ENCODE results near the gene HMX3.

HMX3 gene

DNA sequence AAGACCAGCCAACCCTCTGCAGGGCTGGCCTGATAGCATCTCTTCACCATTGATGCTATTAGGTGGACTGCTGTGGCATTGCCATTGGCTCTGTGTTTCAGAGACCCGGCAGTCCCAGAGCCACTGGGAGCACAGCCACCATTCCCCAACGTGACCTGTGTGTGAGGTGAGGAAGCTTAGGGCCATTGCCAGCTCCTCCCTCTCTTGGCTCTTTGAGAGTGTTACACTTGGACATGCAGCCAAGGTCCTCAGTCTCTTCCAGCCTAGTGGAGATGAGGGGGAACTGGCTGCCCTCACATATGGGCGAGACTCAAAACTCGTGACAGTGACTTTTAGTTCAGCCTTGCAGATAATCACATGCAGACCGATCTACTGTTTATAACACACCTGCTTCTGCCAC, 39.3 kb upstream of the HMX3 start:
- no peak for DNase-seq (ENCODE audit: low read depth)
- TF ChIP-seq, protein P1, sequence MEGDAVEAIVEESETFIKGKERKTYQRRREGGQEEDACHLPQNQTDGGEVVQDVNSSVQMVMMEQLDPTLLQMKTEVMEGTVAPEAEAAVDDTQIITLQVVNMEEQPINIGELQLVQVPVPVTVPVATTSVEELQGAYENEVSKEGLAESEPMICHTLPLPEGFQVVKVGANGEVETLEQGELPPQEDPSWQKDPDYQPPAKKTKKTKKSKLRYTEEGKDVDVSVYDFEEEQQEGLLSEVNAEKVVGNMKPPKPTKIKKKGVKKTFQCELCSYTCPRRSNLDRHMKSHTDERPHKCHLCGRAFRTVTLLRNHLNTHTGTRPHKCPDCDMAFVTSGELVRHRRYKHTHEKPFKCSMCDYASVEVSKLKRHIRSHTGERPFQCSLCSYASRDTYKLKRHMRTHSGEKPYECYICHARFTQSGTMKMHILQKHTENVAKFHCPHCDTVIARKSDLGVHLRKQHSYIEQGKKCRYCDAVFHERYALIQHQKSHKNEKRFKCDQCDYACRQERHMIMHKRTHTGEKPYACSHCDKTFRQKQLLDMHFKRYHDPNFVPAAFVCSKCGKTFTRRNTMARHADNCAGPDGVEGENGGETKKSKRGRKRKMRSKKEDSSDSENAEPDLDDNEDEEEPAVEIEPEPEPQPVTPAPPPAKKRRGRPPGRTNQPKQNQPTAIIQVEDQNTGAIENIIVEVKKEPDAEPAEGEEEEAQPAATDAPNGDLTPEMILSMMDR (IDR thresholded peaks at IDR 0.05; ENCODE audit: low read depth, low read length, missing control alignments): no peak
- H3K4me3 ChIP-seq (ENCODE audit: low read depth, low read length): no peak overlapping the region

DNA sequence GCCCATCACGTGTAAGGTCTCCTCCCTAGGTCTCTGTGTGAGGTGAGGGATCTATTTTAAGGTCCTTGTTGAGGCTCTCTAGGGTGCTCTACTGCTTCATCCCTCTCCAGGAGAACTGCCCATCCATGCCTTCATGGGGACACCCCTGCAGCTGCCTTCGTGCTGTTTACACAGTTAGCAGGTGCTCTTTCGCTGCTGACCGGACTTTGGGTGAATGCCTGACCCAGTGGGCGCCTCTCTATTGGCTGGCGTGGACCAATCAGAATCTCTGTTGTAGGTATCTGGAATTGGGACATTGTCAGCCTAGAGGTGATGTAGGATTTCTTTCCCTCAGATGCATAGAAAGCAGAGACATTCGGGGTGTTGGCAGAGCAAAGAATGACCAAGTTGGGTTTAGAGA, 38.7 kb upstream of the HMX3 start:
- TF ChIP-seq, protein P1 (IDR thresholded peaks at IDR 0.05; ENCODE audit: low read depth, low read length, missing control alignments): no peak
- H3K4me3 ChIP-seq (ENCODE audit: low read depth, low read length): no peak overlapping the region
- DNase-seq (ENCODE audit: low read depth): no peak

DNA sequence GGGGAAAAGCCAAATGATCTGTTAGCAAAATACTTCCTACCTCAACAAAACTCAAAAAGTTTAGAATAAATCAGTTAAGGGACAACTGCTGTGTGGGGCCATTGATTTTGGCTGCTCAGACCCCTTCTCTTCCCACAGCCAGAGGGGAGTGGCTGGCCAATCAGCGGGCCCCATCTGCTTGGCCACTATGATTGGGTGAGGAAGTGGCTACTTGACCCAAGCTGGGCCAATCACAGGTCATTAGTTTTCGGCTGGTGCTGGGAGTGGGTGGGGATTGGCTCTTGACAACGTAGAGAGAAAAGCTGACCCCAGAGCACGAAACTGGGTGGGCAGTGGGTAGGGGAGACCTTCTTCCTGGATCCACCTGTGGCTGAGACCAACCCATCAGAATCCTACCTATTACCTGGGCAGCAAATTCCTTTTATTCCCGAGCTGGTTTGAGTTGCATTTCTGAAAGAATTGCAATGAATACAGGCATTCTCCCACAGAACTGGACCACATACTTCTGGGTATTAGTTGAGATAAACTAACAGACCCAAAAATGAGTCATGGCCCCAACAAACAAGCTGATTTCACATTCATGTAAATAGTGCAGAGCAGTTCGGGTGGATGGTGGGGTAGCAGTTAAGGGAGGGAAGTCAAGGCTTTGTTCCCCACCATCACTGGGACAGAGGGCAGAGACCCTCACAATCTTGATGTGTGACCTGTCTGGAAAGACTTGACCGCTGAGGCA, 35.6 kb upstream of the HMX3 start:
- no peak overlapping the region for H3K4me3 ChIP-seq (ENCODE audit: low read depth, low read length)
- DNase-seq (ENCODE audit: low read depth): no peak
- TF ChIP-seq, protein P1 (IDR thresholded peaks at IDR 0.05; ENCODE audit: low read depth, low read length, missing control alignments): no peak

DNA sequence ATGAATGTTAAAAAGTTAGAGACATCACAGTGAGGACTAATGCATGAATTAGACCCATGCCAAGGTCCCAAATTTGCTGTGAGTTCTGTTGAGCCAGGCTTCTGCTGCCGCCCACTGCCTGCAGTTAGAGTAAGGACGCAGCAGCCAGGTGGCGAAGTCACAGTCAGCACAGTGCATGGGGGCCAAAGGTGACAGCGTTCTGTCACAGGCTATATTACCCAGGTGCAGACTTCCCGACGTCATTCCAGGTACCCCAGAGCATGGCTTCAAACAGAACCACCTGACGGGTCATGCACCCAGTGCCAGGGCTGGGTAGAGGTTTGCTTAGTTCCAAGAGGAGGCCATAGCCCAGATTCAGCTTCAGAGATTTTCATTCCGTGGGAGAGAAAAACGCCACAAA, 33.9 kb upstream of the HMX3 start:
- DNase-seq (ENCODE audit: low read depth): no peak
- no peak overlapping the region for H3K4me3 ChIP-seq (ENCODE audit: low read depth, low read length)
- TF ChIP-seq, protein P1 (IDR thresholded peaks at IDR 0.05; ENCODE audit: low read depth, low read length, missing control alignments): no peak

DNA sequence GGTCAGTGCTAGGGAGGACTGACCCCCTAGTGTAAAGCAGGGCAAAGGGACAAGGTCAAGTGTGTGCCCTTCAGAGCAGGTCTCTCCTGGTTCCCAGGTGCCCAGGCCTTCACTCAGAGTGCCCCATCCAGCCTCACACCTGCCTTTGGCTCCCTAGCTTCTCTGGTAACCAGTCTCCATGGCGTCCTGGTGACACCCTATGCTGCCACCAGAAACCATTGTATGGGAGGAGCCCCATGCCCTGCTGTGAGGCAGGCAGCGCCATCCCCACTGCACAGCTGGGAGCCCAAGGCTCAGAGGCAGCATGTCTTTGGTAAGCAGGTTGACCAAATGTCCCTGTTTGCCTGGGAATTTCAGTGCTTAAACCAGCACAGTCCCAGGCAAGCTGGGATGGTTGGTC, 33.1 kb upstream of the HMX3 start:
- TF ChIP-seq, protein P1 (IDR thresholded peaks at IDR 0.05; ENCODE audit: low read depth, low read length, missing control alignments): no peak
- no peak for DNase-seq (ENCODE audit: low read depth)

DNA sequence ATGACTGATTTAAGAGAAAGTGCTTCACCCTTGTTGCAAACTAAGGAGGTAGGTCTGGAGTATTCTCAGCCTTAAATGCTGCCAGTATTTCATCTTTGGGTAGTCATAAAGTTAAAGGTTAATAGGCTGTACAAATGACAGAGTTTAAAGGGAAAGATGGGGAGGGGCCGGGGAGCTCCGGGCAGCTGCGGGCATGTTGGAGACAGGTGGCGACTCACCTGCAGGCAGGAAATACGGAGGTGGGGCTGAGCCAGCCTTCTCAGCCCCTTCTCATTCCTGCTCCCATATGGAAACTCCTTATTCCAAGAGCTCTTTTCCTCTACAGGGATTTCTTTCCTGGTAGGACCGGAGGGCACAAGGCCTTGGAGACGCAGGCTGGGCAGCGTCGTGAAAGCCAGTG, 31.8 kb upstream of the HMX3 start:
- H3K4me3 ChIP-seq (ENCODE audit: low read depth, low read length): no peak overlapping the region
- DNase-seq (ENCODE audit: low read depth): no peak
- TF ChIP-seq, protein P1 (IDR thresholded peaks at IDR 0.05; ENCODE audit: low read depth, low read length, missing control alignments): no peak

More for the DNA sequence above, 33.1 kb upstream of the HMX3 start:
- H3K4me3 ChIP-seq (ENCODE audit: low read depth, low read length): no peak overlapping the region

DNA sequence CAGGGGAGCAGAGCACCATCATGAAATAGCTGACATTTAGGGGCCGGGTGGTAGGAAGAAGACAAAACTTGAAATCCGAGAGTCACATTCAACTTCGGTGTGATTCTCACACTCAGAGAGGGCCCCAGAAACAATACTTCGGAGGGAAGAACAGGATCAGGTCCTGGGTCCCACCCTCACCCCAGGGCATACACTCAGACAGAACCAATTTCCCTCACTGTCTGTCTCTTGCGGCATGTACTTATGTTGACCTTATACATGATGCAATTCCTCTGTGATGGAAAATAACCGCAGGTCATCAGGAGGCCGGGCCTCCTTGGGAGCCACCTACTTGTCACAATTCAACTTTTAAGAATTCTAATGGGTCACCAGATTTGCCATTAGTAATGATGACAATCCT, 26.3 kb upstream of the HMX3 start:
- TF ChIP-seq, protein P1 (IDR thresholded peaks at IDR 0.05; ENCODE audit: low read depth, low read length, missing control alignments): no peak
- H3K4me3 ChIP-seq (ENCODE audit: low read depth, low read length): no peak overlapping the region

More for the DNA sequence above, 26.3 kb upstream of the HMX3 start:
- DNase-seq (ENCODE audit: low read depth): no peak
